NCI-H187 treated with DMSO at 0.1 percent for 48 hours (cell line): ENCODE measurements around the gene MEX3A.
"Not testable (repeated sequence)": the region's sequence is repeated elsewhere in the genome, so short reads cannot be mapped to it uniquely, and the experiment has no call there.

ENCODE experiments used
- DNase-seq: peaks from one replicate; lab custom pipeline; 2025; lab: John Stamatoyannopoulos, UW

Gene MEX3A

DNA sequence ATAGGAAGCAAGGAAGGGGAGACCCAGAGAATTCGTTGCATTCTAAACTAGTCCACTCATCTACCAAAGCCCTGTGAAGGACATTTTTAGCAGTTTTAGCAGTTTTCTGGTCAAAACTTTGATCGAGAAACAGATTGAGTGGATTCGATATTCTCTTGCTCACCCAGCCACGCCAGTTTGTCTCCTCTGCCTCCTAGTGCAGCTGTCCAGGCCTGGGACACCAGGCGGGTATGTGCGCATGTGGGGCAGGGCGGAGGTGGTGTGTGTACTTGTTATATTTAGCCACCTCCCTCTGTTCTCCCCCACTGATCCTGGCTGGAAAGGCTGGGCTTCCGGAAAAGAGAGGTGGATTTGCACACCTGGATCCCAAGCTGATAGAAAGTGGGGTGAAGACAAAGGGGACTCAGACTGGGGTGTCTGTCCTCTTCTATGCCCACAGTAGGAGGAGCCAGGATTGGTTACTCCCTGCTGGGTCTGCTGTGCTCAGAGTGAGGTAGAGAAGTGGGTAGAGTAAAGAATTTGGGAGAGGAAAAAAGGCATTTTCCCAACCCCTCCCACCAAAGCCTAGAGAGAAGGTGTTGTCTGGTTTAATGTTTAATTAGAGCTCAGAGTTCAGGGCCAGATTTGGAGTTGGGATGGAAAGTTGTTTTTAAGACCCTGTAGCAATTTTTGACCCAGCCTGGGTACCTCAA lies 36.1 kb upstream of the MEX3A start:
- no peak for DNase-seq

DNA sequence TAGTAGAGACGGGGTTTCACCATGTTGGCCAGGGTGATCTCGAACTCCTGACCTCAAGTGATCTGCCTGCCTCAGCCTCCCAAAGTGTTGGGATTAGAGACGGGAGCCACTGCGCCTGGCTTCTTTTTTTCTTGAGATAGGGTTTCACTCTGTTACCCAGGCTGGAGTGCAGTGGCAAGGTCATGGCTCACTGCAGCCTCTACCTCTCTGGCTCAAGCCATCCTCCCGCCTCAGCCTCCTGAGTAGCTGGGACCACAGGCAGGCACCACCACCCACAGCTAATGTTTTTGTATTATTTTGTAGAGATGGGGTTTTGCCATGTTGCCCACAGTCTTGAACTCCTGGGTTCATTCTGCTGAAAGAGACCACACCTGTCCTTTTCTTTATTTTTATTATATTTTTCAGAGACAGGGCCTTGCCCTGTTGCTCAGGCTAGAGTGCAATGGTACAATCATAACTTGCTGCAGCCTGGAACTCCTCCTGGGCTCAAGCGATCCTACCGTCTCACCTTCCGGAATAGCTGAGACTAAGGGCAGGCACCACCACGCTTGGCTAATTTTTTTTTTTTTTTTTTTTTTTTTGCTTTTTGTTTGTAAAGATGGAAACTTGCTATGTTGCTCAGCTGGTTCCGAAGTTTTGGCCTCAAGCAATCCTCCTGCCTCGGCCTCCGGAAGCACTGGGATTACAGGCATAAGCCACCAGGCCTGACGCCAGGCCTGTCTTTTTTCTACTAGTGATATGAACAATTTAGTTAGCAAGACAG lies 35.3 kb upstream of the MEX3A start:
- DNase-seq: no peak

DNA sequence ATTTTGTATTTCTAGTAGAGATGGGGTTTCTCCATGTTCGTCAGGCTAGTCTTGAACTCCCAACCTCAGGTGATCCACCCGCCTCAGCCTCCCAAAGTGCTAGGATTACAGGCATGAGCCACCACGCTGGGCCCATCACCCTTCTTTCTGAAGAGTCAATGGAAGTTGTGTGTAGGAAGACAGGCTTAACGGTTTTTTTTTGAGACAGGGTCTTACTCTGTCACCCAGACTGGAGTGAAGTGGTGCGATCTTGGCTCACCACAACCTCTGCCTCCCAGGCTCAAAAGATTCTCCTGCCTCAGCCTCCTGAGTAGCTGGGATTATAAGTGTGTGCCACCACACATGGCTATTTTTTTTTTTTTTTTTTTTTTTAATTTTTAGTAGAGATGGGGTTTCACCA lies 34.5 kb upstream of the MEX3A start:
- DNase-seq: not testable (repeated sequence)

DNA sequence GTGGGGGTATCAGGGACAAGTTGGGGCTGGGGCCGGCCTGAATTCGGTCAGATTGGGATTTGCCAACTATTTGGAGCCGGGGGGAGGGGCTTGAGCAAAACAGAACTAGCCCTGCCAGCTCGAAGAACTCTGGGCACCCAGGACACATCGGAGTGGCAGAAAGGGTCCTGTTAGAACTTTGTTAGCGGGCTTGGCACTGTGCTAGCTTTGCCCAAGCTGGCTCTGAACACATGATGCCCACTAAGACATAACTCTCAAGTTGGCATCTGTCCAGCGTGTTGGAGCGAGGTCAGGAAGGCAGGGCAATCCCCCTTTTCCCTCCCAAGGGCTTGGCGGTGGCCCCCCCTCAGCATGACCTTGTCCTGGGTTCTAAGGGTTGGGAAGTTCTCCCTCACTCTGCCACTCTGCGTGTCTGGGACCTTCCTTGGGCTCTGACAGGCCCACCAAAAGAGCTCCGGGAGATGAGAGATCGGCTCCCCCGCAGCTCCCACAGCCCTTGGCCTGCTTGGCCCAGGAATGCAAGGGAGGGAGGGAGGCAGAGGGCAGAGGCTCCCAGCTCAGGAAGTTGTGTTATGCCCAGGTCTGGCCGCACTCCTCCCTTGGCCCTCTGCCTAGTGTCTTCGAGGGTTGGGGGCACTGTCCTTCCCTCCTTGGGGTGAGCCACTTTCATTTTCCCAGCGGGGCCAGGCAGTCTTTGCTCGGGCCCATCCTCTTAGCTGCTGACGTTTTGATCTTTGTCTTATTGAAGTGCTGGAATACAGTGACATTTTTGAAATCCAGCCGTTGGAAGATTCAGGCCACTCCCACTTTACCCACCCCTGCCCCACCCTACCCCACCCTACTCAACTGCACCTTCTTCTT lies 33.5 kb upstream of the MEX3A start:
- DNase-seq: no peak

DNA sequence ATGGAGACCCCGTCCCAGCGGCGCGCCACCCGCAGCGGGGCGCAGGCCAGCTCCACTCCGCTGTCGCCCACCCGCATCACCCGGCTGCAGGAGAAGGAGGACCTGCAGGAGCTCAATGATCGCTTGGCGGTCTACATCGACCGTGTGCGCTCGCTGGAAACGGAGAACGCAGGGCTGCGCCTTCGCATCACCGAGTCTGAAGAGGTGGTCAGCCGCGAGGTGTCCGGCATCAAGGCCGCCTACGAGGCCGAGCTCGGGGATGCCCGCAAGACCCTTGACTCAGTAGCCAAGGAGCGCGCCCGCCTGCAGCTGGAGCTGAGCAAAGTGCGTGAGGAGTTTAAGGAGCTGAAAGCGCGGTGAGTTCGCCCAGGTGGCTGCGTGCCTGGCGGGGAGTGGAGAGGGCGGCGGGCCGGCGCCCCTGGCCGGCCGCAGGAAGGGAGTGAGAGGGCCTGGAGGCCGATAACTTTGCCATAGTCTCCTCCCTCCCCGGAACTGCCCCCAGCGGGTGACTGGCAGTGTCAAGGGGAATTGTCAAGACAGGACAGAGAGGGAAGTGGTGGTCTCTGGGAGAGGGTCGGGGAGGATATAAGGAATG lies 32.8 kb upstream of the MEX3A start:
- no peak for DNase-seq

DNA sequence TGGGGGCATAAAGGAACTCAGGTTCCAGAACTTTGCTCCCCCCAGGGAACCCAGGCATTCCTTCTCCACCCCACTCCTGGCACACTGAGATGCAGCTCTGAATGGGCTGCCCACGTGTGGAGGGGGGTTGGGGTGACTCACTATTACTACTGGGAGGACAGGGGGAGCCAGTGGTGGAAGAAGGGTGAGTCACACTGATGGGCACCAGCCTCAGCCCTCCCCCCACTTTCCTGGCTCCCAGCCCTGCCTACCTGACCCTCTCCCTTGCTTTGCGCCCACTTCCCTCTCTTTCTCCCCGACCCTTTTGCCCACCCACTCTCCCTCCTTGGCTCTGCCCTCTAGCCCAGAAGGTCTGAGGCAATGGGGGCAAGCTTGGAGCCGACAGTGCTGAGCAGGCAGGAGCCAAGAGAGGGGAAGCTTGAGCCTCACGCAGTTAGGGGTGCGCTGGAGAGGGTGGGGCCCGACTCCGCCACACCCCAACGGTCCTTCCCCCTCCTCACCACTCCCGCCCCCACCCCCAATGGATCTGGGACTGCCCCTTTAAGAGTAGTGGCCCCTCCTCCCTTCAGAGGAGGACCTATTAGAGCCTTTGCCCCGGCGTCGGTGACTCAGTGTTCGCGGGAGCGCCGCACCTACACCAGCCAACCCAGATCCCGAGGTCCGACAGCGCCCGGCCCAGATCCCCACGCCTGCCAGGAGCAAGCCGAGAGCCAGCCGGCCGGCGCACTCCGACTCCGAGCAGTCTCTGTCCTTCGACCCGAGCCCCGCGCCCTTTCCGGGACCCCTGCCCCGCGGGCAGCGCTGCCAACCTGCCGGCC lies 32.0 kb upstream of the MEX3A start, which contains the start of gene LMNA:
TSS of gene LMNA (plus strand) at position 611 of the 818 bp plus-strand sequence. CDS start 208 bp downstream, outside the sequence.
- DNase-seq: peak; percentile 52

DNA sequence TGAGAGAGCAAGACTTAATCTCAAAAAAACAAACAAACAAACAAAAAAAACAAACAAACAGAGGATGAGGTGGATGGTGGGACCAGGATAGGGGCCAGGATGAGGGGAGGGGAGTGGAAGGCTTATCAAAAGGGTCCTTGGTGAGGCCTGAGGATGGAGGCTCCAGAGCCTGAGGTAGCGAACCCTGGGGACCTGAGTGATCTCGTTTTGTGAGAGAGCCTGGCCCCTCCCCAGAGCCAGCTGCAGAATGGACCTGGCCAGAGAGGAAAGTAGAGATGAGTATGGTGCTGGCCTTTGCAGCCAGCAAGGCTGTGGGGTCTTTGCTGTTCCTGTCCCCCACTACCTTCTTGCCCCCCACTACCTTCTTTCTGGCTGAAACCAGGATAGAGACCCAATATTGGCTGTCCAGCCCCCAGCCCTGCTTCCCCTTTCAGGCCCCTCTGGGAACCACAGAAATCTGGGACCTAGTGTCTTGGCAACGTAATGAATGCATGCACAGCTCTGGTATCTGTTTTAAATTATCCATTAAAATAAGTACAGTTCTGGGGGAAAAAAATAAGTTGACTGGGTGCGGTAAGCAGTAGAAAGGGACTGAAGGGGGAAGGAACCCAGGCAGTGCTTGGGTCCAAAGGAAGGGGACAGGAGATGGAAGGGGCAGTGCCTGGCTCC lies 31.2 kb upstream of the MEX3A start:
- DNase-seq: no peak

DNA sequence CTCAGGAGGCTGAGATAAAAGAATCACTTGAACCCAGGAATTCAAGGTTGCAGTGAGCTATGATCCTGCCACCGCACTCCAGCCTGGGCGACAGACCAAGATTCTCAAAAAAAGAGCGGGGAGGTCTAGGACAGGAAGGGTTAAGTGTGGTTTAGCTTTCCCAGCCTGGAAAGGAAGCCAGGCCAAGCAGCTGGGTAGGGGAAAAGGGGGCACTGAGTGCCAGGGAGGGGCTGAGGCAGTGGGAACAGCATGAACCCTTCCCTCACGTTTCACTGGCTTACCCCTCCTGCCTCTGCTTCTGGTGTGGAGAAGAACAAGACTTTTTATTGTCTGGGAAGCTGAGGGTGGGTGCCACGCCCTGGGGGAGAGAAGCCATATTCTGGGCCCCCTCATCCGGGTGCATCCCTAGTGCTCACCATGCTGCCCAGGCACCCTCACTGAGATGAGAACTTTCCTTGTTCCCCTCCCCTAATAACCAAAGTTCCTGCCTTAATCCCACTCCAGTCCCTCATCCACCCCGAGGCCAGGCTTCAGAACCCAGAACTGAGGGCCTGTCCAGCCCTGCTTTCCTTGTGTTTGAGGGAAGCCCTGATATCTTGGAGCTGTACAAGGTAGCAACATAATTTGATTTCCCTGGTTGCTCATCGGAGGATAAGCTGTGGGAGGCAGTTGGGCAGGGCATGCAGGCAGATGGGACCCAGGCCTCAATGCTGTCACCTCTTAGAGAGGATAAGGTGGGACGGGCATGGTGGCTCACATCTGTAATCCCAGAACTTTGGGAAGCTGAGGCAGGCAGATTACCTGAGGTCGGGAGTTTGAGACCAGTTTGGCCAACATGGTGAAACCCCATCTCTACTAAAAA lies 30.2 kb upstream of the MEX3A start:
- DNase-seq: no peak

DNA sequence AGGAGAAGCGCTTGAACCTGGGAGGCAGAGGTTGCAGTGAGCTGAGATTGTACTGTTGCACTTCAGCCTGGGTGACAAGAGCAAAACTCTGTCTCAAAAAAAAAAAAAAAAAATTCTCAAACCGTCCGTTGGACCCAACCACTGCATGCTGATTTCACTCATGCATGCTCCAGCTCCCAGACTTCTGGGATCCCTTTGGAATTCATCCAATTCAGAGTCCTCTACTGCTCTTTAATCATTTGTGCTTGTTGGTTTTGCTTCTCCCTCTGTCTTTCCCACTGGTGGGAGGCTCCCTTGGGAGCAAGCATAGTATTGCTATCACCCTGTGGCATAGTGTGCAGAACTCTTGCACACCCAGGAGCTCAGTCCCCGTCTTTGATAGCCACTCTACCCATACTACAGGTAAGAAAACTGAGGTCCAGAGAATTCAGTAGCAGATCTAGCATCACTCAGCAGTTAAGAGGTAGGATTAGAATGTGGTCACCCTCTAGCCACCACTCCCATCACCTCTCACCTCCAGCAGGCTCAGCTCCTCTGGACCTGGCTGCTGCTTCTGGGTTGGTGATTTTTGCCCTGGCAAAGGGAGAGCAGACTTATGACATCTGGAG lies 29.2 kb upstream of the MEX3A start:
- no peak for DNase-seq

DNA sequence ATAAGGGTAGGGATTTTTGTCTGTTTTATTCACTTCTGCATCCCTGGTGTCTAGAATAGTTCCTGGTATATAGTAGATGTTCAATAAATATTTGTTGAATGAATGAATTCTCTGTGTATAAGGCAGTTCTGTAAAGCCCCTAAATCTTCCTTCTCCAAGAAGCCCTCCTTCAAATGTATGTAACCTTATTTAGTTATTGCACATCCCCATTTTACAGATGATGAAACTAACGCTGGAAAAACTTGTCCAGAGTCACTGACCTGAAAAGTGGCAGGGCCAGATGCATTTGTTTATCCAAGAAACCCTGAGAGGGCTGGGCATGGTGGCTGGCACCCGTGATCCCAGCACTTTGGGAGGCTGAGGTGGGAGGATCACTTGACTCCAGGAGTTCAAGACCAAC lies 28.0 kb upstream of the MEX3A start:
- DNase-seq: no peak

DNA sequence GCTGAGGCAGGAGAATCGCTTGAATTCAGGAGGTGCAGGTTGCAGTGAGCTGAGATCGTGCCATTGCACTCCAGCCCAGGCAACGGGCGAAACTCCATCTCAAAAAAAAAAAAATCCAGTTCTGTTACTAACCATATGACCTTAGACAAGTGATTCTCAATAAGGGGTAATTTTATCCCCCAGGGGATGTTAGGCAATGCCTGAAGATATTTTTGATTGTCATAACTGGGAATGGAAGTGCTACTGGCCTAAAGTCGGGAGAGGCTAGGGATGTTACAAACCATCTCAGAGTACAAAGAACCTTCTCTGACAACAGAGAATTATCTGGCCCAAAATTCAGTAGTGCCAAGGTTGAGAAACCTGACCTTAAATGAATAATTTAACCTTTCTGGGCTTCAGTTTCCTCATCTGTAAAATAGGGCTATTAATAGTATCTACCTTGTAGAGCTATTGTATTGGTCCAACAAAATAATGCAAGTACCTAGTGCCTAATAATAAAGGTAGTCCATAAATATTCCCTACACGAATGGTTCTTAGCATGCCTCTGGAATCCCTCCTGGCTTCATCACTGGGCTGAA lies 26.5 kb upstream of the MEX3A start:
- no peak for DNase-seq

DNA sequence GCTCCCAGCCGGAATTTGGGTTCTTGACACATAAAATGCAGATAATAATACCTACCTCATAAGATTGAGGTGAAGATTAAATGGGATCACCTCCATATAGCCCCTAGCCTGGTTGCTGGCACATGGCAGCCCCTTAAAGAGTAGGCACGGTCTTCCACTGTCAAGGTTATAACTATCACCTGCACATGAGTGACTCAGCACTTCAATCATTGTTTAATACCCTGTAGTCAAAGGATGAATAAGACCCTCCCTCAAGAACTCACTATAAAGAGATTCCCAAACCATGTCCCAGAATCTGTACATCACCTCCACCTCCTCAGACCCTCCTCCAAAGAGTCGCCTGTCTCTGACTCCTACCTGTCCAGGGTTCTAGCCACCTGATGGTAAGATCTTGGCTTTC lies 25.8 kb upstream of the MEX3A start:
- DNase-seq: no peak

DNA sequence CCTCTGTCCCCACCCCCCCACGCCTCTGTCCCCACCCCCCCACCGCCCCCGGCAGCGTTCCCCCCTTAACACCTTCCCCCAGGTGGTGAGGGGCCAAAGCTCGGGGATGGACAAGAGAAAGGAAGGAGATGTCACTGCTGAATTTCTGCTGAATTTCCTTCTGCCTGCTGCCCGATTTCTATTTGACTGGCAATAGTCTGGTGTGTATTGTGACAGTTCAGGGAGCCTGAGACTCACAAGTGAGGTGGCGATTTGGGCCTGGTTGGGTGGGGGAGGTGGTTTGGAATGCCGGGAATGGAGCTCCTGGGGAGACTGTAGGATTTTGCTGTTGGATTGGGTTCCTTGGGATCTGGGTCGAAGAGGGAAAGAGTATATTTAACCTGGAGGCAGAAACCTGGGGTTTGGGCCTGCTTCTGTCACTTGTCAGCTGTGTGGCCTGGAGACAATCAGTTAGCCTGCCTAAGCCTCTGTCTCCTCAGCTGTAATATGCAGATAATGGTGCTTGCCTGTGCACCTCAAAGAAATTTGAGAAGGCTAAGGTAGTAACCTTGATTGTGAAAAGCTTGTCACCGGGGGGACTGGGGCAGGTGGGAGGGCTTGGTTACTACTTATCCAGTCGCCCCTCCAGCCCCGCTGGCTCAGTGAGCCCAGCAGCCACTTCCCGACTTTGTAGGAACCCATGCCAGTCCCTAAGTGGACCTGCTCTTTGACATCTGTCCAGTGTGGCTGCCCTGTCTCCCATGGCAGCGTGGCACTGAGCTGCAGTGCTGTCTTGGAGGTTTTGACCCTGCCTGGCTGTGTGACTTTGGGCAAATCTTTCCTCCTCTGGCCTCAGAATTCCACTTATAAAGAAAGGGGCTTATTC lies 24.6 kb upstream of the MEX3A start:
- DNase-seq: no peak

DNA sequence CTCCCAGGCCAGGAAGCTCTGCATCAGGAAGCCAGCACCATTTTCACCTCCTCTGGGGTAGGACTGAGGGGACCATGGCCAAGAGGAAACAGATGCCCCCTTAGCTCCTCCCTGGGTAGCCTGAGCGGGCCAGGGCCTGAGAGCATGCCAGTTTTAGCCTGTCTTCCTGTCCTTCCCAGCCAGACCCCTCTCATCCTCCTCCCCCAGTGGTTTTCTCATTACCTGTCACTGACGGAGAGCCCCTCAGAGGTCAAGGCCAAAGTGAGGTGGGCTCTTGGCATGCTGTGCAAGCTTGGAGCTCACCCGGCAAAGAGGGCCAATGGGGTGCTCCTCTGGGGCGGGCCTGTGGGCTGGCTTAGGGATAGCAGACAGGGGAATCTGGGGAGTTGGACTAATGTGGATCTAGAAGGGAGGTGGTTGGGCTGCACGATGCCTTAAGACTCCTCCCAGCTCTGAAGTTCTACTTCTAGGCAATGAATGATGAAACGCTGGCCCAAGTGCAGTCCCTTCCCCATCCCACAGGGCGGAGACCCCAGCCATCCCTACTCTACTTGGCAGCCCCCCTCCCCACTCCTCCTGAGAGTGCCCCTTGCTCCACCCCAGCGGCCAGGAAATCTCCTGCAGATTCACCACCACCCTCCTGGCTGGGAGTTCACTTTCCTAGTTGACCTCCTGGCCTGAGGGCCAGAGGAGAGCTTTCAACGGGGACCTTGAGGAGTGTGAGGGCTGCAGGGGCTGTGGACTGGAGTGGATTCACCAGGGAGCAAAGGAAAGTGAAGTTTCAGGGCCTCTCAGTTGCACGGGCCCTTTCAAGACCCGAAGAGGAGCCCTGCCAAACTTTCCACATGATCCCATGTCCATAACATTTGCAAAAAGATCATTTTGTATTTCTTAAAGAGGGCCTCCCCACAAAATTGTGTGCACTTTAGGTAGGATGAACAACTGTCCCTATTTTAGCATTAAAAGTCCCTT lies 22.9 kb upstream of the MEX3A start:
- DNase-seq: no peak

DNA sequence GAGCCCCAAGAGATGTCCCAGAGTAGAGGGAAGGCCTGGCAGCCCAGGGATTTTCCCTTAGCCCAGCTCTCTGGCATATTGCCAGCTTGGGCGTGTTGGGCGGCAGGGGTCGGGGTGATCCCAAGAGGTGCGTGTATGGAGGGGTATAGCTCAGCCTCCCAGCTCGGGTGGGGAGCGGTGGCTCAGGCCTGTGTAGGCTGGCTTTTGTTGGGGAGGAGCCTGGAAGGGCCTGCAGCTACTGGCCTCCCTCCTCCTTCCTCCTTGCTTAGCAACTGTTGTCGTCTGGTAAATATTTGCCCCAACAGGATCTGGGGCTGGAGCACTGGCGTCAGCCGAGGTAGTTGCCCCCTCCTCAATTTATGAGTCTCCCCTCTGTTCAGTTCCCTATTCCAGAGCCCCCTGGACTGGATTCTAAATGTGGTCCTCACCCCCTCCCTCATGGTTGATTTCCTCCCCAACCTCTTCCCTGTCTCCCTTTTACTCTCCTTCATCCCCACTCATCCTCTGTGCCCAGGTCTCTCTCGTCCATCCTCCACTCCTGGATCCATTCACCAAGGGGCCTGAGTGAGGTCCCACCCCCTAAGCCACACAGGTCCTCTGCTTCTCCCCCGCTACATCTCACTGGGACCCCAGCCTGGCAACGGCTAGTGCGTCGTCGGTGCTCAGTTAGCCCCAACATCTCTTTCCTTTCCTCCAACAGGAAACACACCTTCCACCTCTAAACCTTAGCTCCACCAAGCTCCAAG lies 22.0 kb upstream of the MEX3A start:
- DNase-seq: no peak

DNA sequence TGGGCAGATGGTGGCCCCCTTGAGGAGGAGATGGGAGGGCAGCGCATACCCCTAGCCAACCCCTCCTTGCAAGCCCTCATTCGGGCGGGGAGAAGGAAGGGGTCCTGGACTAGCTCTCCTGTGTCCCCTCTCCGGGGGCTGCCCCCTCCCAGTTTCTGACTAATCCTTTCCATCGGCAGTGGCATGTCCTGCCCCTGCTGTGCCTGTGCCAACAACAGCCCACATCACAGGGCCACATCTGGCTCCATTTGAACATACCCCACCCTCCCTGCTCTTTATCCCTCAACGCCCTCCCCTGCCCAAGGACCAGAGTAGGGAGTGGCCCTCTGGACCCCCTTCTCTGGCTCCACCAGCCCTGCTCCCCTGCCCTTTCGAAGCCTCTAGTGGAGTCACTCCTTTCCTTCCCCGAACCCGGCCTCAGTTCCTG lies 21.3 kb upstream of the MEX3A start:
- DNase-seq: no peak
